Measurements from ENCODE around the gene NECAB2.
"Not testable (repeated sequence)": the region's sequence is repeated elsewhere in the genome, so short reads cannot be mapped to it uniquely, and the experiment has no call there.

The NECAB2 gene

GRCh38 chr16:83948914-83949723 lies 18.9 kb upstream of the NECAB2 start:
- Histone ChIP-seq H3K4me1 (ENCODE audit: insufficient read depth, low read length) (peaks cover 11% of the 10 kb centered on the region), H2AFZ (ENCODE audit: low read depth, low read length) (no peak overlapping the region), H3K4me2 (ENCODE audit: insufficient read depth, low read length) (no peak overlapping the region), H3K4me3 (ENCODE audit: low read depth in 1 of 2, low read length in 2 of 2) (no peak overlapping the region), H3K79me2 (ENCODE audit: insufficient read depth, low read length) (no peaks in the 10 kb centered on the region), H3K36me3 (ENCODE audit: insufficient read depth, low read length) (no peaks in the 10 kb centered on the region), H3K9me3 (ENCODE audit: insufficient read depth, low read length, severe bottlenecking) (no peaks in the 10 kb centered on the region), H4K20me1 (ENCODE audit: insufficient read depth, low read length) (no peaks in the 10 kb centered on the region), H3K27me3 (ENCODE audit: insufficient read depth, low read length, poor library complexity) (peaks cover 7% of the 10 kb centered on the region), H3K27ac (ENCODE audit: low read length) (no peak overlapping the region), H3K9ac (ENCODE audit: low read depth, low read length) (no peak overlapping the region)
- ATAC-seq (ENCODE audit: insufficient read depth, low read depth) (no peak), DNase-seq (no peak)
- no peak for TF ChIP-seq EZH2 (IDR thresholded peaks at IDR 0.05; ENCODE audit: borderline replicate concordance, low read depth, low read length, severe bottlenecking)
- TF ChIP-seq CTCF (IDR thresholded peaks at IDR 0.05; ENCODE audit: borderline replicate concordance, extremely low read depth, low read length, poor library complexity, severe bottlenecking), result no peak

- Histone ChIP-seq H3K4me1 (ENCODE audit: insufficient read depth, low read length) (peaks cover 11% of the 10 kb centered on the region), H3K36me3 (ENCODE audit: insufficient read depth, low read length) (no peaks in the 10 kb centered on the region), H3K9me3 (ENCODE audit: insufficient read depth, low read length, severe bottlenecking) (no peaks in the 10 kb centered on the region), H4K20me1 (ENCODE audit: insufficient read depth, low read length) (no peaks in the 10 kb centered on the region), H3K4me2 (ENCODE audit: insufficient read depth, low read length) (no peak overlapping the region), H3K27me3 (ENCODE audit: insufficient read depth, low read length, poor library complexity) (peaks cover 7% of the 10 kb centered on the region), H3K27ac (ENCODE audit: low read length) (no peak overlapping the region), H3K4me3 (ENCODE audit: low read depth in 1 of 2, low read length in 2 of 2) (no peak overlapping the region), H3K9ac (ENCODE audit: low read depth, low read length) (no peak overlapping the region), H3K79me2 (ENCODE audit: insufficient read depth, low read length) (no peaks in the 10 kb centered on the region), H2AFZ (ENCODE audit: low read depth, low read length) (no peak overlapping the region)
- no peak for TF ChIP-seq CTCF (IDR thresholded peaks at IDR 0.05; ENCODE audit: borderline replicate concordance, extremely low read depth, low read length, poor library complexity, severe bottlenecking)
- TF ChIP-seq EZH2 (IDR thresholded peaks at IDR 0.05; ENCODE audit: borderline replicate concordance, low read depth, low read length, severe bottlenecking), result no peak
- ATAC-seq (ENCODE audit: insufficient read depth, low read depth) (no peak), DNase-seq (no peak)
These were observed 18.4 kb upstream of the NECAB2 start for GRCh38 chr16:83949724-83950001.

GRCh38 chr16:83950862-83951399 lies 17.1 kb upstream of the NECAB2 start:
- H3K36me3 ChIP-seq (ENCODE audit: insufficient read depth, low read length); H3K27me3 ChIP-seq (ENCODE audit: insufficient read depth, low read length, poor library complexity); H3K4me3 ChIP-seq (ENCODE audit: low read depth in 1 of 2, low read length in 2 of 2); H2AFZ ChIP-seq (ENCODE audit: low read depth, low read length); H3K9me3 ChIP-seq (ENCODE audit: insufficient read depth, low read length, severe bottlenecking); H3K9ac ChIP-seq (ENCODE audit: low read depth, low read length); H3K4me2 ChIP-seq (ENCODE audit: insufficient read depth, low read length); DNase-seq; H4K20me1 ChIP-seq (ENCODE audit: insufficient read depth, low read length); H3K27ac ChIP-seq (ENCODE audit: low read length); ATAC-seq (ENCODE audit: insufficient read depth, low read depth); H3K79me2 ChIP-seq (ENCODE audit: insufficient read depth, low read length): not testable (repeated sequence)
- H3K4me1 ChIP-seq (ENCODE audit: insufficient read depth, low read length), result peaks cover 11% of the 10 kb centered on the region

DNA sequence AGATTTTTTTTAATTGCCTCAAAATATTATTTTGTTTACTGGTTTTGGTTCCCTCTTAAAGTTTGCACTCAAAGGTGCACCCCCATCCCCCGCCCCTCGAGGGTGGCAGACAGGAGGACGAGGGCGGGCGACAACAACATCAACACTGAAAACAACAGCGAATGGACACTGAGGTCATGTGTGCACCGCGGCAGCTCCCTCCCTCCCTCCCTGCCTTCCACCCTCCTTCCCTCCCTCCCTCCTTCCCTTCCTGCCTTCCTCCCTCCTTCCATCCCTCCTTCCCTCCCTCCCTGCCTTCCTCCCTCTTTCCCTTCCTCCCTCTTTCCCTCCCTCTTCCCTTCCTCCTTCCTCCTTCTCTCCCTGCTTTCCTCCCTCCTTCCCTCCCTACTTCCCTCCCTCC lies 16.5 kb upstream of the NECAB2 start:
- no peak overlapping the region for H3K4me2 ChIP-seq (ENCODE audit: insufficient read depth, low read length)
- no peak overlapping the region for H3K27ac ChIP-seq (ENCODE audit: low read length)
- no peak overlapping the region for H3K9ac ChIP-seq (ENCODE audit: low read depth, low read length)
- no peak overlapping the region for H2AFZ ChIP-seq (ENCODE audit: low read depth, low read length)
- H3K4me3 ChIP-seq (ENCODE audit: low read depth in 1 of 2, low read length in 2 of 2), result no peak overlapping the region
- H3K36me3 ChIP-seq (ENCODE audit: insufficient read depth, low read length), result no peaks in the 10 kb centered on the region
- no peak for DNase-seq
- H3K79me2 ChIP-seq (ENCODE audit: insufficient read depth, low read length), result no peaks in the 10 kb centered on the region
- no peaks in the 10 kb centered on the region for H3K9me3 ChIP-seq (ENCODE audit: insufficient read depth, low read length, severe bottlenecking)
- peaks cover 11% of the 10 kb centered on the region for H3K4me1 ChIP-seq (ENCODE audit: insufficient read depth, low read length)
- TF ChIP-seq EZH2 (IDR thresholded peaks at IDR 0.05; ENCODE audit: borderline replicate concordance, low read depth, low read length, severe bottlenecking) (no peak), CTCF (IDR thresholded peaks at IDR 0.05; ENCODE audit: borderline replicate concordance, extremely low read depth, low read length, poor library complexity, severe bottlenecking) (no peak)
- peaks cover 7% of the 10 kb centered on the region for H3K27me3 ChIP-seq (ENCODE audit: insufficient read depth, low read length, poor library complexity)
- no peaks in the 10 kb centered on the region for H4K20me1 ChIP-seq (ENCODE audit: insufficient read depth, low read length)
- no peak for ATAC-seq (ENCODE audit: insufficient read depth, low read depth)
